Prostate gland (tissue), 2 donors: ENCODE results near the gene TCF4.

Source experiments
- POLR2A ChIP-seq: fragments of 450-650 bp; IDR thresholded peaks from one replicate; pipeline ENCODE4 v1.6.1; 2016; ENCODE audit warnings: antibody characterized with exemption, mild to moderate bottlenecking
- TF ChIP-seq, protein P1 (sequence below), 4 experiments: fragments of 200-600 bp in 2 of 4; fragments of 450-650 bp in 2 of 4; sonication (generic) in 2 of 4; IDR thresholded peaks; 1 replicate in 3 of 4; 2 replicates in 1 of 4; pipeline ENCODE4 v1.5.1; 2016 to 2019; ENCODE audit warnings: antibody characterized with exemption in 4 of 4, mild to moderate bottlenecking in 2 of 4, moderate library complexity in 2 of 4

DNA sequence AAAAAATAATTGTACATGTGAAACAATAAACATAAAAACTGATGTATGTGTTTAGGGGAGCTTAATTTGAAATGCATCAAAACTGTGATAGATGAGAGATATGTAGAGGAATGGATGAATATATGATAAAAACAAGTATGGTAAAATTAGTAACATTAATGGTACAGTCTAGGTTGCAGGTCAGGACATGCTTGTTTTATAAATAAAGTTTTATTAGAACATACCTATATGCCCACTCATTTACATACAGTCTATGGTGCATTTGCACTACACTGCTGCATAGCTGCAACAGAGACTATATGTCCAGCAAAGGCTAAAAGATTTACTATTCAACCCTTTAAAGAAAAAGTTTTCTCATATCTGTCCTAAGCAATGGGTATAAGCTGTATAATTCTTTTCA is 392.1 kb downstream of the TCF4 start:
- TF ChIP-seq, protein P1, sequence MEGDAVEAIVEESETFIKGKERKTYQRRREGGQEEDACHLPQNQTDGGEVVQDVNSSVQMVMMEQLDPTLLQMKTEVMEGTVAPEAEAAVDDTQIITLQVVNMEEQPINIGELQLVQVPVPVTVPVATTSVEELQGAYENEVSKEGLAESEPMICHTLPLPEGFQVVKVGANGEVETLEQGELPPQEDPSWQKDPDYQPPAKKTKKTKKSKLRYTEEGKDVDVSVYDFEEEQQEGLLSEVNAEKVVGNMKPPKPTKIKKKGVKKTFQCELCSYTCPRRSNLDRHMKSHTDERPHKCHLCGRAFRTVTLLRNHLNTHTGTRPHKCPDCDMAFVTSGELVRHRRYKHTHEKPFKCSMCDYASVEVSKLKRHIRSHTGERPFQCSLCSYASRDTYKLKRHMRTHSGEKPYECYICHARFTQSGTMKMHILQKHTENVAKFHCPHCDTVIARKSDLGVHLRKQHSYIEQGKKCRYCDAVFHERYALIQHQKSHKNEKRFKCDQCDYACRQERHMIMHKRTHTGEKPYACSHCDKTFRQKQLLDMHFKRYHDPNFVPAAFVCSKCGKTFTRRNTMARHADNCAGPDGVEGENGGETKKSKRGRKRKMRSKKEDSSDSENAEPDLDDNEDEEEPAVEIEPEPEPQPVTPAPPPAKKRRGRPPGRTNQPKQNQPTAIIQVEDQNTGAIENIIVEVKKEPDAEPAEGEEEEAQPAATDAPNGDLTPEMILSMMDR (IDR thresholded peaks at IDR 0.05) = no peak
- no peak for TF ChIP-seq POLR2A
